Nucleus accumbens (tissue), 56 donors: ENCODE data around the gene TGFB3.
"Not testable (repeated sequence)": the region's sequence is repeated elsewhere in the genome, so short reads cannot be mapped to it uniquely, and the experiment has no call there.

ENCODE experiments used
- DNase-seq, 56 donors: peaks; one replicate each; lab custom pipeline; 2025; lab: John Stamatoyannopoulos, UW

Gene TGFB3

GRCh38 chr14:75981426-75982265, at the start of gene TGFB3:
TGFB3 (minus strand) TSS chr14:75981995; CDS start chr14:75980893, 1,102 bp downstream.
- peak in 48 of 56 donors; percentile 30 to 85 (median 68) for DNase-seq

DNA sequence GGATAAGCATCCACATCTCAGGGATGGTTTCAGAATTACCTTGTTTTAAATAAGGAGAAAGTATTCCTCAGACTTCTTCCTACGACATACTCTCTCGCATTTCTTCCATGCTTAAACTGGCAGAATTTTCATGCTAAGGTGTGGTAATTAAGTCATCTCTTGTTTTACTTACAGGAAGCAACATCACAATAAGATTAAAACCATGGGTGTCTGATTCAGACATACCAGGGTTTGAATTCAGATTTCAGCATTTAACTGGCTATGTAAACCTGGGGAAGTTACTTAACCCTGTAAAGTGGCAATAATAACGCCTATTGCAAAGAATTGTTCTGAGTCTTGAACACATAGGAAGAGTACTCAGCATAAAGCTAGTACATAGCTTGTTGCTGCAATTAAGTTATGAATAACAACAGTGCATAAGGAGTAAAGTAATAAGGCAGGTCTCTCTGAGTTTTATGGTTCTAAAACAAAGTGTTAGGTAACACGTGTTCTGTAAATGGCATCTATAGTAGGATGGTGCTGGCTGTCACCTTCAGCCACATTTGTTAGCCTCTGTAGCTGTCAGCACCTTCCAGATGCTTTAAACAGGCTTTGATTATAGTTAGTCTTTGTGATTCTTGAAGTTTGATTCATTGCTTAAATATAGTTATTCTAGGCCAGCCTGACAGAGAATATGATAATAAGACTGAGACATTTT, 42.6 kb upstream of the TGFB3 start:
- no peak for DNase-seq

DNA sequence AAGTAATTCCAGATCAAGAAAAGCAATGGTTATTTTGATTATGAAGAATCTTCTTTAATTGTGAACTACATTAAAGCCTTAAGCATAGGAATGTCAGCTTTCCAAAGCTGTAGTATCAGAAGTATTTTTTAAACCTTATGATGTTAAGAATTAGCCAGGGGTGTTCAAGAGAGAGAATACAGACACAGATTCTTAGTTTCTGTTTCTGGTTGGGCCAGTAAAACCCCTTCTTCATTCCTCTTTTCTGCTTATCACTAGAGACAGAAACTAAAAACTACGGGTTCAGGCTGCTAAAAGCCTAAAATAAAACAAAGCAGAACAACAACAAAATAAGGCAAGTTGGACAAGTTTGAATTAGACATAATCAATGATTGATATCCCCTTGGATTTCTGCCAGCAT, 42.0 kb upstream of the TGFB3 start:
- no peak for DNase-seq

GRCh38 chr14:76022991-76023390, 41.2 kb upstream of the TGFB3 start:
- DNase-seq: no peak

DNA sequence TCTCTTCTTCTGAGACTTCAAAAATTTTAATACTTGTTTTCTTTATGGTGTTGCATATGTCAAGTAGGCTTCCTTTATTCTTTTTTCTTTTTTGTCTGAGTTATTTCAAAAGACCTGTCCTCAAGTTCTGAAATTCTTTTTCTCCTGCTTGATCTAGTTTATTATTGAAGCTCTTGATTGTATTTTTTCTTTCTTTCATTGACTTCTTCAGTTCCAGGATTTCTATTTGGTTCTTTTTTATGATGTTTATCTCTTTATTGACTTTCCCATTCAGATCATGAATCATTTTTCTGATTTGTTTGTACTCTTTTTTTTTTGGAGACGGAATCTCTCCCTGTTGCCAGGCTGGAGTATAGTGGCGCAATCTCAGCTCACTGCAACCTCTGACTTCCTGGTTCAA, 37.9 kb upstream of the TGFB3 start:
- no peak for DNase-seq

DNA sequence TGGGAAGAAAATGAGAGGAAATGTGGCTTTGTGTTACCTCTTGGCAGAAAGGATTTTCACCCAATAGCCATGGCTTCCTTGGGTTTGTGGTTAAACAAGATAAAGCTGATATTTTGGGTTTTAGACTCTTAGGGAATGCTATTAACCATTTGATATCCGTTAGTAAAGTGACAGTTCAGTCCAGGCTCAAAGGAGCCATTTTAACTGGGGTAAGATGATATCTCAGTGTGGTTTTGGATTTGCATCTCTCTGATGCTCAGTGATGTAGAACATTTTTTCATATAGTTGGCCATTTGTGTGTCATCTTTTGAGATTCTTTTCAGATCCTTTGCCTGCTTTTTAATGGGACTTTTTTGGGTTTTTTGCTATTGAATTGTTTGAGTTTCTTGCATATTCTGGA, 33.9 kb upstream of the TGFB3 start:
- no peak for DNase-seq

GRCh38 chr14:76015191-76015590, 33.4 kb upstream of the TGFB3 start:
- no peak for DNase-seq

DNA sequence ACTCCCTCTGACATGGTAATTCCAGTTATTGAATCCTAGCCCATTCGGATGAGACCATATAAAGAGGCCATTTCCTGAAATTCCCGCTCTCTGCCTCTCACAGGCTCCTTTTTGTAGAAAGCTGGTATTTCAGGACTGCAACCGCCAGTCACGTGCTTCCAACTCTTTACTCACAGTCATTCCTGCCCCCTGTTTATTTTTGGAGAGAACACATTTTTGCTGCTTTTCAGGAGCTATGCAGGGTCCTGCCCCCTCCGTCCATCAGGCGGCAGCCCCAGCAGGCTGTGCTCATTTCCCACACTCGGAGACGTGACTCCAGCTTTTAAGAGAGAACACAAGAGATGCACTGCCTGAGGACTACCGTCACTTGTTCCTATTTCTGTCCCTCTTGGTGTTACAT, 30.6 kb upstream of the TGFB3 start:
- DNase-seq: peak in 2 of 56 donors; percentile 3 to 14

DNA sequence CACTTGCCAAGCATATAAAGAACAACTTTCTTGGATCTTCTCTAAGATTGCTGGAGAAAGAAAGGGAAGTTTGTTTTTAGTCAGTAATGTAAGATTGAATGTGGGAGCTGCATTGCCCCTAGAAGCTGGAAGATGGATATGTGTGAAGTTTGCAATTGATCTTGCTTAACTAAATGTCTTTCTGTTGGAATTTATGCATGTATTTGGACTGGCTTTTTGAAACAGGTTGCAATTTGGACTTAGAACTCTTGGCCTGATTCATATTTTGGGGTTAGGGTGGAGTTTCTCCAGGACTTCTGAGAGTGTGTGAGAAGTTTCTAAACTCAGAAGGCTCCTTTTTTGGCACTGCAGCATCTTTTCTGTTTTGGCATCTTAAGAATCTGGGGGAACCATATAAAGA, 30.1 kb upstream of the TGFB3 start:
- no peak for DNase-seq

- not testable (repeated sequence) for DNase-seq
Observed at GRCh38 chr14:76009627-76010026, 27.8 kb upstream of the TGFB3 start.

GRCh38 chr14:76007852-76008251, 26.1 kb upstream of the TGFB3 start:
- no peak for DNase-seq

GRCh38 chr14:76007379-76007778, 25.6 kb upstream of the TGFB3 start:
- DNase-seq: no peak

- DNase-seq: no peak
Observed at GRCh38 chr14:76006253-76006652, 24.5 kb upstream of the TGFB3 start.

- DNase-seq: no peak
Observed at GRCh38 chr14:76002383-76002782, 20.6 kb upstream of the TGFB3 start.

GRCh38 chr14:75999511-76000190, 17.9 kb upstream of the TGFB3 start:
- DNase-seq: peak in 13 of 56 donors; percentile 9 to 57 (median 38)

DNA sequence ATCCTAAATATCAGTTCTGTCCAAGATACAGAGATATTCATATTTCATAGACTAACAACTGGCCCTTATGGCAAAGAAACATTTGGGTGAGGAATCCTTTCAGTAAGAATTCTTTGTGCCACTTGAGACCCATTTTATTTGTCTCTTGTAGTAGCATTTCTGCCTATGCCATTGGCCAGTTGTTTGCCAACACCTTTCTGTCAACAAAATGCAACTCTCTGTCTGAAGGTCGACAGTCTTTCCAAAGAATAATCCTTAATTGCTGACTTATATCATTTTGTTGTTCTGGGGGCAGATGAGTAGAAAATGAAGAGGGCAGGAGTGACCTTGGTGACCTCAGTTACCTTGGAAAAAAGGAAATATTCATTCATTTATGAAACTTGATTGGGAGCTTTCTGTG, 14.7 kb upstream of the TGFB3 start:
- DNase-seq: no peak

DNA sequence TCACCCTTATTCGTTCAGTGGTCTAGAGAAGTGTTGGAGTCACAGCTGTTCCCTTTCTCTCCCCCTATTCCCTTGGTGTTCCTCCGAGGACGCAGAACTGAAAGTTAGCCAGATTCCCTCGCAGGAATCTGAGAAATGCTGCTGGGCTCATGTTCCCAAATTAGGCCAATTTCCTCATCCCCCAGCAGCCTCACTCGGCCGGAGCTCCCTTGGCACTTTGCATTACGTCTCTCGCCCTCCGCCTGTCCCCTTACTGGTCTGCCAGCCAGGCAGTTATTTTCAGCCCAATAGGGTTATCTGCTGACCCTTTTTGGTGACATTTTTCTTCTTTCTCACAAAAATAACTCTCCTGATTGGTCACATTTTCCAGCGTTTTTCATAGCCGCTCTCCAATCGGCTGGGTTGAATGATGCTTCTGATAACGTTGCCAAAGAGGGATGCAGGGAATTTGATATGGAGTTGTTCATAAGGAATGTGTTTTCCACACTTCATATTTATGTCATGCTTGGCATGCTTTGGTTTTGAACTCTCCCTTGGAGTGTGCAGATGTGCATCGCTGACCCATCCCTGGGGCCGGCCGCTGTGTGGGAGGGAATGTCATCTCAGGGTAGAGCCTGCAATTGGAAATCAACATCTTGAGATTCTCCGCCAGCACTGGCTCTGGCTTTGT, 13.7 kb upstream of the TGFB3 start:
- DNase-seq: no peak

DNA sequence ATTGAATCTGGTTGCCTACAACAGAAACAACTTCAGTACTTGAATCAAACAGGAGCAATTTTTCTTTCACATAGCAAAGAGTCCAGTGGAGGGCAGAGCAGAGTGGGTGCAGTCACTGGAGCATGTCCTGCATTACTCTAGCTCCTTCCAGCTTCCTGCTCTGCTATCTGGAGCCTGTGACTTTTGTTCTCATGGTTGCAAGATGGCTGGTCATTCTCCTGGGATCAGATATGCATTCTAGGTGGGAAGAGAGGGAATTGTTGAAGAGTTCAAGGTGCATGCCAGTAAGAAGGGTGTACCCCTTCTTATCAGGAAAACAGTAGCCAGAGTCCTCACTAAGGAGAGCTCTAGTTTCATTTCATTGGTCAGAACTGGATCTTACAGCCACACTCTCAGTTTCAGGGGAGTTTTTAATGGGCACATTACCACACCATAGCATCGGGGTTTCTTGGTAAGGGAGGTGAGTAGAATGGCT, 11.8 kb upstream of the TGFB3 start:
- no peak for DNase-seq

DNA sequence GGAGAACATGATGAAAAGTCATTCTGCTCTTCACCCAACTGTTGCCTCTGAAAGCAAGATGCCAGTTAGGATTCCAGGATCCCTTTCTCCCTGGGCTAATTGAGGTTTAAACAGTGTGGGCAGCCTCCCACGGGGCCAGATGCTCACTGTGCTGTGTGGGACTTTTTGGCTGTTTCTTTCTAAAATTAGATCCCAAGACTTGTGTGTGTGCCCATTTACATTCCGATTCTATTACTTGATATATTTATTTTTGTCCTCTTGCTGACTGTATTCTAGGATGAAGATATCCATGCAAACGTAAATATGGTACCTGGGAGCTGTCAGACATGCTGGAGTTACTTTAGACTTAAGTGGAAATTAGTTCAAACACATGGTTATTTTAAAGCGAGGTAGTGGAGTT, 10.0 kb upstream of the TGFB3 start:
- no peak for DNase-seq

DNA sequence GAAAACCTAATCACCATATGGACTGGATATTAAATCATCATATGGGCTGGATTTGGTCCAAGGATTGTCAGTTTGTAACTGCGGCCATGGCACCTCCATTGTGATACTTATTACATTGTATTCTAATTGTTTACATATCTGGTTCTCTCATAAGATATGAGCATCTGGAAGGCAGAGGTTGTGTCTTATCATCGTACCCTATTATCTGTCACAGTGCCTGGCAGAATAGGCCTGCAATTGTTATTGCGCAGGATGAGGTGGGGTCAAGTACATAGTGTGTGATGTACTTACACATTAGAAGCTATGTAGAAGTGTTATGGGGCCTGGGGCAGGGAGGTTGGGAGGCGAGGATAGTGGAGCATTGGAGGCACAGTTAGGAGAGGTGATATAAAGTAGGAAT, 8.5 kb upstream of the TGFB3 start:
- DNase-seq: no peak

GRCh38 chr14:75989134-75989533, 7.3 kb upstream of the TGFB3 start:
- DNase-seq: no peak
